ENCODE results near the gene S100A9. TPM values are rescaled to one million over a fixed set of nuclear protein-coding genes. Genes with fewer than 3 reads are reported as not detected.

The S100A9 gene
- total and polyA plus RNA-seq, 10 donors = 947 to 6,984 (median 2,376) TPM

DNA sequence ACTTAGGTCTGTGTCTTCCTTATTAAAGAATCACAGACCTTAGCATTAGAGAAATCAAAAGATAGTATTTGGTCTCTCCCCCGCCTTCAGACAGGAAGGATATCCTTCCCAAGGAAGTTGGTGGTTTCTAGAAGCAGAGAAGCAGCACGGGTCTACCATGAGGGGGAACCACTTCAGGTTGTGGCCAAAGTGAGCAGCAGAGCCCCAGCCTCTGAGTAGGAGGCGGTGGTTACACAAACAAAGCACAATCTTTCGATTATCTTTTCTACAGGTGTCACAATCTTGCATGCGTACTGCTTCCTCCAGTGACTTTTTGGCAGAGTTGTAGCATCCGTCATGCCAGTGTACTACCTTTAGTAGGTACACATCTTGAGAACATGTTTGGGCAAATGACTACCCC lies 17.9 kb upstream of the S100A9 start:
- Histone ChIP-seq H3K9me3 (no peaks in the 10 kb centered on the region), H3K4me3 (no peak overlapping the region), H3K36me3 (no peaks in the 10 kb centered on the region), H3K27me3 (replicated peaks in 1 of 7) (peaks cover 0 to 53% (median 0%) of the 10 kb centered on the region in 7 donors), H3K27ac (no peak overlapping the region), H3K4me1 (peaks cover 0 to 17% (median 3%) of the 10 kb centered on the region in 6 donors)
- intact Hi-C loops (cut with DNase I; ENCODE audit: low total_unique reads) = no loop called here
- TF ChIP-seq, protein P1, sequence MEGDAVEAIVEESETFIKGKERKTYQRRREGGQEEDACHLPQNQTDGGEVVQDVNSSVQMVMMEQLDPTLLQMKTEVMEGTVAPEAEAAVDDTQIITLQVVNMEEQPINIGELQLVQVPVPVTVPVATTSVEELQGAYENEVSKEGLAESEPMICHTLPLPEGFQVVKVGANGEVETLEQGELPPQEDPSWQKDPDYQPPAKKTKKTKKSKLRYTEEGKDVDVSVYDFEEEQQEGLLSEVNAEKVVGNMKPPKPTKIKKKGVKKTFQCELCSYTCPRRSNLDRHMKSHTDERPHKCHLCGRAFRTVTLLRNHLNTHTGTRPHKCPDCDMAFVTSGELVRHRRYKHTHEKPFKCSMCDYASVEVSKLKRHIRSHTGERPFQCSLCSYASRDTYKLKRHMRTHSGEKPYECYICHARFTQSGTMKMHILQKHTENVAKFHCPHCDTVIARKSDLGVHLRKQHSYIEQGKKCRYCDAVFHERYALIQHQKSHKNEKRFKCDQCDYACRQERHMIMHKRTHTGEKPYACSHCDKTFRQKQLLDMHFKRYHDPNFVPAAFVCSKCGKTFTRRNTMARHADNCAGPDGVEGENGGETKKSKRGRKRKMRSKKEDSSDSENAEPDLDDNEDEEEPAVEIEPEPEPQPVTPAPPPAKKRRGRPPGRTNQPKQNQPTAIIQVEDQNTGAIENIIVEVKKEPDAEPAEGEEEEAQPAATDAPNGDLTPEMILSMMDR (IDR thresholded peaks at IDR 0.05 in 8 of 11, conservative IDR thresholded peaks at IDR 0.05 in 3 of 11) = no peak
- TF ChIP-seq POLR2AphosphoS5 (IDR thresholded peaks at IDR 0.05) (no peak), POLR2A (IDR thresholded peaks at IDR 0.05) (no peak)
- 32 to 44% (median 36%) methylated on average over 6 of the region's 6 CpGs for WGBS, 5 donors
- DNase-seq = no peak

DNA sequence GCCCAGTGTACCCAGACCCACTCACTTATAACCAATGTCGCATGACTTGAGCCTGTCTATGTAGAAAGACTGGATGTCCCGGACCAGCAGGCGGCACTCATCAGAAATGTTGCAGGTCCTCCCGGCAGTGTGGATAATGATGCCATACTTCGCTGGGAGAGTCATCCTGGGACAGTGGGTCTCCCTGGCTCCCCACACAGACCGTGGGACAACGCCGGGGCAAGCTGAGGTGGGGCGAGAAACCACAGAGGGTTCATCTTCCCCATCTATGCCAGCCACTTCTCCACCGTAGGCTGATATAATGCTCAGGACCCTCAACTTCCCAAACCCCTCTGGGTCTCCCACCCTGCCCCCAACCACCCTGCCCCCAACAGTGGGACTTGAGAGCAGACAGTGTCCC lies 17.3 kb upstream of the S100A9 start:
- no peak overlapping the region for H3K27ac ChIP-seq
- no peak overlapping the region for H3K4me3 ChIP-seq
- TF ChIP-seq, protein P1 (IDR thresholded peaks at IDR 0.05 in 8 of 11, conservative IDR thresholded peaks at IDR 0.05 in 3 of 11) = no peak
- TF ChIP-seq POLR2AphosphoS5 (IDR thresholded peaks at IDR 0.05) (no peak), POLR2A (IDR thresholded peaks at IDR 0.05) (no peak)
- no peaks in the 10 kb centered on the region for H3K36me3 ChIP-seq
- DNase-seq = no peak
- no peaks in the 10 kb centered on the region for H3K9me3 ChIP-seq
- intact Hi-C loops (cut with DNase I; ENCODE audit: low total_unique reads) = no loop called here
- H3K27me3 ChIP-seq (replicated peaks in 1 of 7) = peaks cover 0 to 59% (median 0%) of the 10 kb centered on the region in 7 donors
- 82 to 91% (median 85%) methylated on average over 6 to 10 of the region's 10 CpGs for WGBS, 5 donors
- H3K4me1 ChIP-seq = peaks cover 0 to 22% (median 8%) of the 10 kb centered on the region in 6 donors

DNA sequence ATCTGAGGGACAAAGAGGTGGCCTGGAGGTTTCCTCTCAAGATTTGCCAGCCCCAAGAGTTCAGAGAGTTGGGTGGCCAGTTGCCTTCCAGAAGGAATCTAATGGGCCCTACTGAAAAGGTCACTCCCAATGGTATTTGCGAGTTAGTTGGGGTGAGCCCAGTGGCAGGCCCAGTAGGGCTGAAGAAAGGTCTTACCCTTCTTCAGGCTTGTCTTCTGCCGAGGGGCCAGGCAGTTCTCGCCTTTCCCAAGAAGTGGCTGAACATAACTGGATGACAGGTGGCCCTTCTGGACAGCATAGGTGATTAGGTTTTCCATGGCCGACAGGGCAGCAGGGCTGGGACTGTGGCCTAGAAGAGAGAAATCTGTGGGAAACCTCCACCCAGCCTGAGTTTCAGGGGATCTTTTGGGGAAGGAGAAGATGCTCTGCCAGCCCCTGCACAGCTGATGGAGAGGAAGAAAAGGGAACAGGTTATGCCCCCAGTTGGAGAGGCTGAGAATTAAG lies 16.2 kb upstream of the S100A9 start:
- no peak overlapping the region for H3K4me3 ChIP-seq
- no peak overlapping the region for H3K27ac ChIP-seq
- intact Hi-C loops (cut with DNase I; ENCODE audit: low total_unique reads) = no loop called here
- H3K9me3 ChIP-seq = no peaks in the 10 kb centered on the region
- no peak for DNase-seq
- H3K27me3 ChIP-seq (replicated peaks in 1 of 7) = peaks cover 0 to 70% (median 0%) of the 10 kb centered on the region in 7 donors
- 88 to 100% (median 90%) methylated on average over 2 to 4 of the region's 4 CpGs for WGBS, 5 donors
- peaks cover 0 to 33% (median 18%) of the 10 kb centered on the region in 6 donors for H3K4me1 ChIP-seq
- H3K36me3 ChIP-seq = no peaks in the 10 kb centered on the region
- TF ChIP-seq POLR2A (IDR thresholded peaks at IDR 0.05) = no peak
- no peak for TF ChIP-seq POLR2AphosphoS5 (IDR thresholded peaks at IDR 0.05)

DNA sequence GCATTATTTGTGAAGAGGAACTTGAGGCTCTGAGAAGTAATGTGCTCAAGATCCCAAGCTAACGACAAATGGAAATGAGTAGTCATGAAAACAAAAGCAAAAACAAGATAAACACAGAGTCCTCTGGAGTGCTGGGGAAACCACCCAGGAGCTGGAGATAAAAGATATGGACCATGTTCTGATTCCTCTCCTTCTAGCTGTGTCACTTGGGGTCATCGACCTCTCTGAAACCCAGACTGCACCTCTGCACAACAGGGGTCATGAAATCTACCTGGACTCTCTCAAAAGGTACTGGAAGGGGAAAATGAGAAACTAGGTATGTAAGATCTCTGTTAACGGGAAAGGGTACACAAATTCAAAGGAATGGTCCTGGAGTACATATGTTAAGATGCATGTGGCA lies 15.5 kb upstream of the S100A9 start:
- no peak for DNase-seq
- WGBS, 5 donors = 66 to 81% (median 76%) methylated on average over 3 of the region's 3 CpGs
- Histone ChIP-seq H3K9me3 (no peaks in the 10 kb centered on the region), H3K36me3 (no peaks in the 10 kb centered on the region), H3K27ac (no peak overlapping the region), H3K27me3 (replicated peaks in 1 of 7) (peaks cover 0 to 77% (median 0%) of the 10 kb centered on the region in 7 donors), H3K4me1 (peaks cover 0 to 38% (median 20%) of the 10 kb centered on the region in 6 donors), H3K4me3 (no peak overlapping the region)
- TF ChIP-seq POLR2AphosphoS5 (IDR thresholded peaks at IDR 0.05) (no peak), POLR2A (IDR thresholded peaks at IDR 0.05) (no peak)
- TF ChIP-seq, protein P1 (IDR thresholded peaks at IDR 0.05 in 8 of 11, conservative IDR thresholded peaks at IDR 0.05 in 3 of 11) = no peak
- intact Hi-C loops (cut with DNase I; ENCODE audit: low total_unique reads) = no loop called here
